Kidney epithelial cell (primary cell): ENCODE data around the gene PPP1R16B. TPM values are rescaled to one million over a fixed set of nuclear protein-coding genes. Genes with fewer than 3 reads are reported as not detected.

Experiments
- DNase-seq: peaks from one replicate; pipeline ENCODE4 v3.0.0-alpha.2; 2010; ENCODE audit warnings: low read depth
- H3K27me3 ChIP-seq: 2 replicates; pipeline ENCODE4 v1.6.0; 2011; ENCODE audit warnings: low read length; ENCODE audit not compliant: control insufficient read depth, insufficient read depth
- H3K36me3 ChIP-seq: 2 replicates; pipeline ENCODE4 v1.5.1; 2011; ENCODE audit warnings: low read length; ENCODE audit not compliant: control insufficient read depth, insufficient read depth
- H3K4me3 ChIP-seq: 2 replicates; pipeline ENCODE4 v1.5.1; 2011; ENCODE audit warnings: low read depth, mild to moderate bottlenecking, control low read depth, low read length
- total RNA-seq: library from RNA; depleted of rRNA; stranded (reverse); fragments of >200 nt; gene quantifications from 2 replicates; pipeline ENCODE4 v1.2.3, GENCODE V29; 2015
- TF ChIP-seq, protein P1 (sequence below): IDR thresholded peaks from 2 replicates; pipeline ENCODE4 v1.5.1; 2011; ENCODE audit warnings: mild to moderate bottlenecking, moderate library complexity, low read length, control low read depth, inconsistent platforms; ENCODE audit not compliant: insufficient read depth, poor library complexity, severe bottlenecking

The PPP1R16B gene
- total RNA-seq, 1 donor from 2014 or later = 0.13 TPM

GRCh38 chr20:38867062-38867359 lies 61.5 kb downstream of the PPP1R16B start:
- TF ChIP-seq, protein P1, sequence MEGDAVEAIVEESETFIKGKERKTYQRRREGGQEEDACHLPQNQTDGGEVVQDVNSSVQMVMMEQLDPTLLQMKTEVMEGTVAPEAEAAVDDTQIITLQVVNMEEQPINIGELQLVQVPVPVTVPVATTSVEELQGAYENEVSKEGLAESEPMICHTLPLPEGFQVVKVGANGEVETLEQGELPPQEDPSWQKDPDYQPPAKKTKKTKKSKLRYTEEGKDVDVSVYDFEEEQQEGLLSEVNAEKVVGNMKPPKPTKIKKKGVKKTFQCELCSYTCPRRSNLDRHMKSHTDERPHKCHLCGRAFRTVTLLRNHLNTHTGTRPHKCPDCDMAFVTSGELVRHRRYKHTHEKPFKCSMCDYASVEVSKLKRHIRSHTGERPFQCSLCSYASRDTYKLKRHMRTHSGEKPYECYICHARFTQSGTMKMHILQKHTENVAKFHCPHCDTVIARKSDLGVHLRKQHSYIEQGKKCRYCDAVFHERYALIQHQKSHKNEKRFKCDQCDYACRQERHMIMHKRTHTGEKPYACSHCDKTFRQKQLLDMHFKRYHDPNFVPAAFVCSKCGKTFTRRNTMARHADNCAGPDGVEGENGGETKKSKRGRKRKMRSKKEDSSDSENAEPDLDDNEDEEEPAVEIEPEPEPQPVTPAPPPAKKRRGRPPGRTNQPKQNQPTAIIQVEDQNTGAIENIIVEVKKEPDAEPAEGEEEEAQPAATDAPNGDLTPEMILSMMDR = no peak
- Histone ChIP-seq H3K36me3 (no peaks in the 10 kb centered on the region), H3K27me3 (peaks cover 3% of the 10 kb centered on the region), H3K4me3 (no peak overlapping the region)
- no peak for DNase-seq

- peak; percentile 23 for DNase-seq
- Histone ChIP-seq H3K36me3 (no peaks in the 10 kb centered on the region), H3K4me3 (no peak overlapping the region), H3K27me3 (peaks cover 12% of the 10 kb centered on the region)
- TF ChIP-seq, protein P1 = no peak
Measured at GRCh38 chr20:38870733-38871559, 65.4 kb downstream of the PPP1R16B start.

DNA sequence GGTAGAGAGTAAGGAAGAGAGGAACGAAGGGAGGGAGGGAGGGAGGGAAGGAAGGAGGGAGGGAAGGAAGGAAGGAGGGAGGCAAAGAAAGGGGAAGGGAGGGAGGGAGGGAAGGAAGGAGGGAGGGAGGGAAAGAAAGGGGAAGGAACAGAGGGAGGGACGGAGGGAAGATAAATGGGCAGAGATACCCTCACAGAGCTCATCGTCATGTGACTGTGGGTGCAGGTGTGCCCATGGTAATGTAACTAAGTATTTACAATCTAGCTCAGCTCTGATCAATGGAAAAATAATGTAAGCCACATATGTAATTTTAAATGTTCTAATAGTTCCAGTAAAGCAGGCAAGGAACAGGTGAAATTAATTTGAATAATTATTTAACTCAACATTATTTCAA lies 66.1 kb downstream of the PPP1R16B start:
- no peak overlapping the region for H3K4me3 ChIP-seq
- TF ChIP-seq, protein P1 = no peak
- H3K36me3 ChIP-seq = no peaks in the 10 kb centered on the region
- no peak for DNase-seq
- peaks cover 12% of the 10 kb centered on the region for H3K27me3 ChIP-seq

DNA sequence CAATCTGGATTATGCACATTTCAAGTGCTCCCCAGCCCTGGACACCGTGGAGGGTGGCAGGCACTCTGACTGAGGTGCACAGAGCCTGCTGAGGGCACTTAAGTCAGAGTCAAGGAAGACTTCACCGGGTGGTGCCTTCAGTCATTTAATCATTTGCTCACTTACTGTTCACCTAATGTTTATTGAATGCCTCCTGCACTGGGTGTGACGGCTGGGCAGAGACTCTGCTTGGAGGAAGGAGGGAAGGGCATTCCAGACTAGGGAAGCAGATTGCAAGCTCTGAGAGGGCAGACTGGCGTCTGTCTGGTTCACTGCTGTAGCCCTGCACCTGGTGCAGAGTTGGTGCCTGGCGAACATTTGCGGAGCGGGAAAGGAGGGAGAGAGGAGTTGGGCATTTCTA lies 66.5 kb downstream of the PPP1R16B start:
- DNase-seq = no peak
- TF ChIP-seq, protein P1 = no peak
- no peak overlapping the region for H3K4me3 ChIP-seq
- no peaks in the 10 kb centered on the region for H3K36me3 ChIP-seq
- H3K27me3 ChIP-seq = peaks cover 12% of the 10 kb centered on the region

DNA sequence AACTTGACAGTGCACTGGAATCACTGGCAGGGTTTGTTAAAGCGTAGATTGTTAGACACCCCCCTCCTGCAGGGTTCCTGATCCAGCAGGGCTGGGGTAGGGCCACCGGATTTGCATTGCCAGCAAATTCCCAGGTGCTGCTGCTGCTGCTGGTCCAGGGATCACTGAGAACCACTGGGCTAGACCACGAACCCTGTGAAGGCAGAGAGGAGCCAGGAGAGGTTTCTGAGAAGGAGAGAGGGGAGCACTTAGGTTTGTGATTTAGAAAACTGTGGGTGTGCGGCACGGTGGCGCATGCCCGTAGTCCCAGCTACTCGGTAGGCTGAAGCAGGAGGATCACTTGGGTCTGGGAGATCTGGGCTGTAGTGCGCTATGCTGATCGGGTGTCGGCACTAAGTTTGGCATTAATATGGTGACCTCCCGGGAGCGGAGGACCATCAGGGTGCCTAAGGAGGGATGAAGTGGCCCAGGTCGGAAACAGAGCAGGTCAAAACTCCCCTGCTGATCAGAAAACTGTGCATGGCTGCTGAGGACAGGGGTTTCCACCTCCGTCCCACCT lies 67.1 kb downstream of the PPP1R16B start:
- H3K4me3 ChIP-seq = no peak overlapping the region
- no peak for DNase-seq
- peaks cover 12% of the 10 kb centered on the region for H3K27me3 ChIP-seq
- TF ChIP-seq, protein P1 = no peak
- H3K36me3 ChIP-seq = no peaks in the 10 kb centered on the region
